Left colon (tissue), 2 donors: ENCODE measurements around the gene TMOD2. TPM values are rescaled to one million over a fixed set of nuclear protein-coding genes. Genes with fewer than 3 reads are reported as not detected.

ENCODE experiments used
- total RNA-seq, 2 donors: library from RNA; stranded (reverse); fragmentation: NEBNext Ultra II Directional; extraction: Animal tissue kit (Norgen Biotek cat#: 25700); gene quantifications; one replicate each; pipeline ENCODE4 v1.2.1, GENCODE V29; 2021
- donor health status: DM: no; HTN: no; CAD: no.
- donor health status: DM: yes; HTN: yes; CAD: no.

Gene TMOD2
- total RNA-seq, 2 donors from 2014 or later, result 3.0 to 7.5 TPM

Other genes with a start within 250 kb of the TMOD2 start
- gene DMXL2, start 128.8 kb upstream of the TMOD2 start, total RNA-seq, result 10 to 100 TPM; 37.7 to 42.0 TPM
- 1 to 10 TPM in 1 of 2 donors, under 1 TPM in 1; 0.95 to 1.2 TPM for gene SCG3, start 70.1 kb upstream of the TMOD2 start, total RNA-seq
- gene LYSMD2, start 13.9 kb upstream of the TMOD2 start, total RNA-seq, result 1 to 10 TPM; 6.6 to 7.3 TPM
- 10 to 100 TPM; 63.5 to 72.2 TPM for gene TMOD3, start 78.1 kb downstream of the TMOD2 start, total RNA-seq
- gene LEO1, start 220.2 kb downstream of the TMOD2 start, total RNA-seq, result 10 to 100 TPM; 23.7 to 25.3 TPM